ENCODE data around the gene RAB11FIP3.

The RAB11FIP3 gene

DNA sequence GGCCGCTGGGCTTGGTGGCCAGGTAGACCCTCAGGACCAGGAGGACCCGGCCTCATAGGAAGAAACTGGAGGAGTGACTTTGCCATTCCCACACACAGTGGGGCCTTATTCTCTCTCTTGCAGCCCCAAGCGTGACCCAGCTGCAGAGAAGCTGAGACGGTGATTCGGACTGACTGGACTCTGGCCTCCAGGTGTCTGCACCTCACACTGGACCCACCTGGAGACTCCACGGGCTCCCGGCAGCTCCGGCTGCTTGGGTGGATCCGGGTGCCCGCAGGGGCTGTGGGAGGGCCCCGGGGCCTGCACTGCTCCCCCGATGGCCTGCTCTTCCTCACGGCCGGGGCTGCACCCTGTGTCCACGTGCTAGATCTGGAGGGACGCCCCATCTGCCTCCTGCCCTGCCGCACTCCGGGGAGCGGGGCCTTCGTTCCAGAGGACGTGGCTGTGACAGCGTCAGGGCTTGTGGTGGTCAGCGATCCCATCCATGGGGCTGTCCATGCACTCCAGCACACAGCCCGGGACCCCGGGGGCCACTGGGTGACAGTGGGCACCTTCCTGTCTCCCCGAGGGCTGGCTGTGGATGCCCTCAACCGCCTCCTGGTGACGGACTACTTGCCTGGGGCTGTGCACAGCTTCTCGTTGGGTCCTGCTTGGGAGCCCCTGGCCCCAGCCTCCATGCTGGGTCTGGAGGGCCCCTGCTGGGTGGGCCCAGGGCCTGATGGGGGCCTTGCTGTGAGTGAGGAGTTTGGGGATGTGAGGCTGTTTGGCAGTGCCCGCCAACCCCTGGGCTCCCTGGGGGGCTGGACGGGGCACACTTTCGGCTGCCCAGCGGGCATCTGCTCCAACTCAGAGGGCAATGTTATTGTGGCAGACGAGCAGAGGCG is 142.2 kb downstream of the RAB11FIP3 start:
- no peak overlapping the region for H3K4me3 ChIP-seq (ENCODE audit: low read depth, low read length)
- DNase-seq (ENCODE audit: low read depth, low spot score) = no peak
- in situ Hi-C loops (cut with HindIII; ENCODE audit: low sequenced_read_pairs) = no loop called here
- TF ChIP-seq, protein P1, sequence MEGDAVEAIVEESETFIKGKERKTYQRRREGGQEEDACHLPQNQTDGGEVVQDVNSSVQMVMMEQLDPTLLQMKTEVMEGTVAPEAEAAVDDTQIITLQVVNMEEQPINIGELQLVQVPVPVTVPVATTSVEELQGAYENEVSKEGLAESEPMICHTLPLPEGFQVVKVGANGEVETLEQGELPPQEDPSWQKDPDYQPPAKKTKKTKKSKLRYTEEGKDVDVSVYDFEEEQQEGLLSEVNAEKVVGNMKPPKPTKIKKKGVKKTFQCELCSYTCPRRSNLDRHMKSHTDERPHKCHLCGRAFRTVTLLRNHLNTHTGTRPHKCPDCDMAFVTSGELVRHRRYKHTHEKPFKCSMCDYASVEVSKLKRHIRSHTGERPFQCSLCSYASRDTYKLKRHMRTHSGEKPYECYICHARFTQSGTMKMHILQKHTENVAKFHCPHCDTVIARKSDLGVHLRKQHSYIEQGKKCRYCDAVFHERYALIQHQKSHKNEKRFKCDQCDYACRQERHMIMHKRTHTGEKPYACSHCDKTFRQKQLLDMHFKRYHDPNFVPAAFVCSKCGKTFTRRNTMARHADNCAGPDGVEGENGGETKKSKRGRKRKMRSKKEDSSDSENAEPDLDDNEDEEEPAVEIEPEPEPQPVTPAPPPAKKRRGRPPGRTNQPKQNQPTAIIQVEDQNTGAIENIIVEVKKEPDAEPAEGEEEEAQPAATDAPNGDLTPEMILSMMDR (IDR thresholded peaks at IDR 0.05; ENCODE audit: low read depth, low read length) = no peak

DNA sequence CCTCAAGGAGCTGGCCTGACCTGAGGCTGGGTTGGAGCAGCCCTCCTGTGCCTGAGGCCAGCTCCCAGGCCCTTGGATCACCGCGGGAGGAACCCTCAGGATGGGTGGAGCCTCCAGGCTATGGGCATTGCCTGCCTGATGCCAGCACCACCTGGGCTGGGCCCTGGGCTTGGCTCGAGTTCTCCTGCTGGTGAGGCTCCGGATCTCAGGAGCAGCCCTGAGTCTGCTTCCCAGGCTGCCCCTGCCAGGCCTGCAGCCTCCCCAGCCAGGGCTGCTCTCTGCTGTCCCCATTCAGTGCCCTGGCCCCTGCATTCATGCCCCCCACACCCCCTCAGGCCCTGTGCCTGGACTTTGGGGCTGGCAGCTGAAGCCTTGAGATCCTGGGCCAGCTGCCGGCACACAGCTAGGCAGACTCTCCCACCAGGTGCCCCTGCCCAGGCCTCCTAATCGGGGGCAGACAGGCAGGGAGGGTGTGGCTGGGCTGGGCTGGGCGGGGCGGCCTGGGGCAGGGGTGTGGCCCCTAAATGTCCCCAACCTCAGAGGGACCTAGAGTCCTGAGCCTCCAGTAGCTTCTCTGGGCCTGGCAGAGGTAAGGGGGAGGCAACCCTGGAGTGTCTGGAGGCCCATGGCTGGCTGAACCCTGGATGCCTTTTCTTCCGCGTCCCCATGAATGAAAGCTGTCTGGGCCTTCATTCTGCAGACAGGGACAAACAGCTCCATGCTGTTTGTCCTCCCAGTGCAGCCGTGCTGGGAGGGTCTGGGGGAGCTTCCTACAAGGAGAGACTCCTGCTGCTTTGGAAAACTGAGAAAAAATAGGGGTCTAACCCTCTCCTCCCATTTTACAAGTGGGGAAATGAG is 143.2 kb downstream of the RAB11FIP3 start:
- no peak overlapping the region for H3K4me3 ChIP-seq (ENCODE audit: low read depth, low read length)
- TF ChIP-seq, protein P1 (IDR thresholded peaks at IDR 0.05; ENCODE audit: low read depth, low read length) = no peak
- no peak for DNase-seq (ENCODE audit: low read depth, low spot score)
- in situ Hi-C loops (cut with HindIII; ENCODE audit: low sequenced_read_pairs) = no loop called here

DNA sequence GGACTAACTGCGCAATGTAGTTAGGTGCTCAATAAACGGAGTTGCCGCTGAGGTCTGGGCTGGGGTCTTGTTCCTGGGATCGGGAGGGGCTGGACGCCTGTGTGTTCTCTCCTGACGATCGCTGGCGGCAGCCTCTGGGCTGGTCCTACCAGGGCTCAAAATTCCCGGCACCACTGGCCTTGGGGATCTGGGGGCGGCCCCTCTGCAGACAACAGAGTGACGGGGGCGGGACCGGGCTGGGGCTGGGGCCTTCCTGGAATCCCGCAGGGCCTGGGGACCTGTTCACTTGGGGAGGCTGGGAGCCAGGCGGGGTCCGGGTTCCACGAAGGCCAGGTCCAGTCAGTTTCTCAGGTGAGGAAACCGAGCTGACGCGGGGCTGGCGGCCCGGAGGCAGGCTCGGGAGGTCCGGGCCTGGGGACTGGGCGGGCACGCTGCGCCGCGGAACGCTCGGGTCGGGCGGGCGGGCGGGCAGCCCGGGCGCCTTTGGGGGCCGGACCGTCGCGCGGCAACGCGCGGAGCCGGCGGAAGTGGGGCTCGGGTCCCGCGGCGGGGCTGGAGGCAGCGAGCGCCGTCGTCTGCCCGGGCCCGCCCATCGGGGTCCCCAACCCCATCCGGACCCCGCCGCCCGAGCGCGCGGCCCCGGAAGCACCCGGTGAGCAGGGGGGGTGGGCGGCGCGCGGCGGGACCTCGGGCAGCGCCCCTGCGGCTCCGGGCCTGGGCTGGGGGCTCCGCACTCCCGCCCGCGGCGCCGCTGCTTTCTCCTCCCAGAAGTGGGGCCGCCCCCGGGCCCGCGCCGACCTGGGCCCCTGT is 144.2 kb downstream of the RAB11FIP3 start, which contains the start of gene PIGQ:
Gene PIGQ, plus strand, starts transcription at position 524 of the 810 bp plus-strand sequence. CDS start 4,107 bp downstream, outside the sequence.
- in situ Hi-C loops (cut with HindIII; ENCODE audit: low sequenced_read_pairs) = no loop called here
- TF ChIP-seq, protein P1 (IDR thresholded peaks at IDR 0.05; ENCODE audit: low read depth, low read length) = no peak
- DNase-seq (ENCODE audit: low read depth, low spot score) = peak; percentile 62
- peak within 1 kb of the TSS; percentile 75 for H3K4me3 ChIP-seq (ENCODE audit: low read depth, low read length)
